Psoas muscle (tissue), 8 donors: ENCODE measurements around the gene LAMP2. TPM values are rescaled to one million over a fixed set of nuclear protein-coding genes. Genes with fewer than 3 reads are reported as not detected.
A peak's percentile ranks its signal among the peaks of the same experiment; 100 is the strongest.

Experiments used
- ATAC-seq, 4 donors: fragments of 200-7000 bp; cut with Tn5 transposase; one replicate each; pipeline ENCODE4 v1.9.1; 2020; ENCODE audit warnings: moderate library complexity in 3 of 4, mild to moderate bottlenecking in 2 of 4
- DNase-seq, 2 donors: peaks; one replicate each; pipeline ENCODE4 v3.0.0-alpha.2; 2020
- H3K27ac ChIP-seq: fragments of 200-600 bp; one replicate; pipeline ENCODE4 v1.8.0; 2022
- H3K27me3 ChIP-seq, 3 donors: fragments of 200-600 bp in 1 of 3; one replicate each; pipeline versions ENCODE4 v1.6.1 to v1.8.0; 2013 to 2022; ENCODE audit warnings: low read length in 2 of 3, mild to moderate bottlenecking in 2 of 3, moderate library complexity in 1 of 3; ENCODE audit not compliant: insufficient read depth in 3 of 3
- H3K36me3 ChIP-seq, 2 donors: fragments of 200-600 bp in 1 of 2; one replicate each; pipeline versions ENCODE4 v1.6.1 to v1.8.0; 2013 to 2022; ENCODE audit warnings: low read depth in 1 of 2, mild to moderate bottlenecking in 1 of 2, moderate library complexity in 1 of 2; ENCODE audit not compliant: insufficient read depth in 1 of 2
- H3K4me1 ChIP-seq: fragments of 200-600 bp; one replicate; pipeline ENCODE4 v1.8.0; 2022
- H3K4me3 ChIP-seq: fragments of 200-600 bp; one replicate; pipeline ENCODE4 v1.8.0; 2022; ENCODE audit warnings: mild to moderate bottlenecking
- H3K9me3 ChIP-seq: fragments of 200-600 bp; one replicate; pipeline ENCODE4 v1.8.0; 2022
- WGBS, 3 donors: extraction: QIAGEN DNeasy Blood & Tissue Kit; methylation state at CpG; one replicate each; pipeline versions ENCODE4 v1.1.6 to v1.1.7; 2013; 5-methylcytosine and 5-hydroxymethylcytosine counted together
- intact Hi-C, 2 donors: fragments of 100-400 bp; cut with DNase I; formaldehyde crosslinking; loops; one replicate each; pipeline versions ENCODE4 v1.11.0 to v1.14.2; 2022
- polyA plus RNA-seq, 3 donors: library from polyadenylated mRNA; stranded (reverse); fragments of 200-250 nt; gene quantifications; one replicate each; pipeline ENCODE4 v1.2.3, GENCODE V29; 2013
- total RNA-seq, 4 donors: library from RNA; stranded (reverse); fragmentation: NEBNext Ultra II Directional in 2 of 4; extraction: Animal tissue kit (Norgen Biotek cat#: 25700) in 2 of 4; gene quantifications; one replicate each; pipeline versions ENCODE4 v1.2.1 to v1.2.4, GENCODE V29; 2021 to 2023
- TF ChIP-seq, protein P1 (sequence below): fragments of 200-600 bp; IDR thresholded peaks from one replicate; pipeline ENCODE4 v1.8.0; 2022; ENCODE audit warnings: antibody characterized with exemption
- donor health status: healthy with polysubstance abuse.
- donor health status: DM: no; HTN: no; CAD: no; lungs with moderate emphysema.
- donor health status: Bipolar disorder and iron deficiency.
- donor health status: healthy.
- donor health status: DM: yes; HTN: yes; CAD: no.
- donor health status: DM: no; HTN: no; CAD: no.
- donor health status: DM: no; HTN: no; CAD: no.
- donor health status: DM: yes; HTN: yes; CAD: no.

Gene LAMP2
- total and polyA plus RNA-seq, 7 donors: 24.5 to 123 (median 89.1) TPM

DNA sequence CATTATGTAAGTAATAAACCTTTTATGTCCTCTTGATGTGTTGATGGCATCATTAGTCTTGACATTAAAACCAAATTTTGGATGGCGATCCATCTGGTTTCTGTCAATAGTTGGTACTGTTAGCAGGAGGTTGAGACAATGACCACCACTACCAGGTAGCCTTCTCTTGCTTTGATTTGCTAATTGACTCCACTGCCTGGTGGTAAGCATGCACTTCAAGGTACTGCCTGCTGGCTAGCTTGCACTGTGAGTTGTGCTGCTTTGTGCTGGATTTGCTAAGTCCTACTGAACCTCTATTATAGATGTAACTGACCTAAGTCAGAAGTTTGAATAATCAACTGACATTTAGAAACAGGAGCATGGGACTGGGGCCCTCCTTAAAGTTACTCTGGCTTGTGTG, 60.9 kb downstream of the LAMP2 start:
- H3K4me3 ChIP-seq: no peak overlapping the region
- no peak overlapping the region for H3K27ac ChIP-seq
- intact Hi-C loops: no loop called here
- TF ChIP-seq, protein P1, sequence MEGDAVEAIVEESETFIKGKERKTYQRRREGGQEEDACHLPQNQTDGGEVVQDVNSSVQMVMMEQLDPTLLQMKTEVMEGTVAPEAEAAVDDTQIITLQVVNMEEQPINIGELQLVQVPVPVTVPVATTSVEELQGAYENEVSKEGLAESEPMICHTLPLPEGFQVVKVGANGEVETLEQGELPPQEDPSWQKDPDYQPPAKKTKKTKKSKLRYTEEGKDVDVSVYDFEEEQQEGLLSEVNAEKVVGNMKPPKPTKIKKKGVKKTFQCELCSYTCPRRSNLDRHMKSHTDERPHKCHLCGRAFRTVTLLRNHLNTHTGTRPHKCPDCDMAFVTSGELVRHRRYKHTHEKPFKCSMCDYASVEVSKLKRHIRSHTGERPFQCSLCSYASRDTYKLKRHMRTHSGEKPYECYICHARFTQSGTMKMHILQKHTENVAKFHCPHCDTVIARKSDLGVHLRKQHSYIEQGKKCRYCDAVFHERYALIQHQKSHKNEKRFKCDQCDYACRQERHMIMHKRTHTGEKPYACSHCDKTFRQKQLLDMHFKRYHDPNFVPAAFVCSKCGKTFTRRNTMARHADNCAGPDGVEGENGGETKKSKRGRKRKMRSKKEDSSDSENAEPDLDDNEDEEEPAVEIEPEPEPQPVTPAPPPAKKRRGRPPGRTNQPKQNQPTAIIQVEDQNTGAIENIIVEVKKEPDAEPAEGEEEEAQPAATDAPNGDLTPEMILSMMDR: no peak
- no peaks in the 10 kb centered on the region for H3K9me3 ChIP-seq
- ATAC-seq (no peak), DNase-seq (no peak)
- WGBS, 3 donors: 61 to 73% (median 71%) methylated on average over 1 of the region's 1 CpG
- no peaks in the 10 kb centered on the region for H3K36me3 ChIP-seq
- H3K4me1 ChIP-seq: no peaks in the 10 kb centered on the region
- no peaks in the 10 kb centered on the region for H3K27me3 ChIP-seq

GRCh38 chrX:120406638-120407037, 62.5 kb downstream of the LAMP2 start:
- Histone ChIP-seq H3K9me3 (no peaks in the 10 kb centered on the region), H3K36me3 (no peaks in the 10 kb centered on the region), H3K27ac (no peak overlapping the region), H3K4me1 (no peaks in the 10 kb centered on the region), H3K4me3 (no peak overlapping the region), H3K27me3 (no peaks in the 10 kb centered on the region)
- intact Hi-C loops: no loop called here
- DNase-seq: no peak
- TF ChIP-seq, protein P1: no peak
- ATAC-seq: peak in 1 of 4 donors; percentile 83
- 38 to 66% (median 59%) methylated on average over 5 of the region's 5 CpGs for WGBS, 3 donors

- ATAC-seq (peak; percentile 83 to 96 (median 90)), DNase-seq (no peak)
- Histone ChIP-seq H3K36me3 (no peaks in the 10 kb centered on the region), H3K27ac (peak overlapping the region; percentile 34), H3K4me3 (no peak overlapping the region), H3K27me3 (no peaks in the 10 kb centered on the region), H3K9me3 (no peaks in the 10 kb centered on the region), H3K4me1 (no peaks in the 10 kb centered on the region)
- WGBS, 3 donors: 82 to 96% (median 86%) methylated on average over 2 of the region's 2 CpGs
- TF ChIP-seq, protein P1: no peak
- intact Hi-C loops: no loop called here
Measured at GRCh38 chrX:120402369-120402768, 66.7 kb downstream of the LAMP2 start.

- no peaks in the 10 kb centered on the region for H3K9me3 ChIP-seq
- intact Hi-C loops: no loop called here
- ATAC-seq: no peak
- no peaks in the 10 kb centered on the region for H3K36me3 ChIP-seq
- H3K4me3 ChIP-seq: no peak overlapping the region
- no peaks in the 10 kb centered on the region for H3K27me3 ChIP-seq
- H3K27ac ChIP-seq: no peak overlapping the region
- no peaks in the 10 kb centered on the region for H3K4me1 ChIP-seq
- TF ChIP-seq, protein P1: no peak
- no peak for DNase-seq
Measured at GRCh38 chrX:120401301-120401700, 67.8 kb downstream of the LAMP2 start.

DNA sequence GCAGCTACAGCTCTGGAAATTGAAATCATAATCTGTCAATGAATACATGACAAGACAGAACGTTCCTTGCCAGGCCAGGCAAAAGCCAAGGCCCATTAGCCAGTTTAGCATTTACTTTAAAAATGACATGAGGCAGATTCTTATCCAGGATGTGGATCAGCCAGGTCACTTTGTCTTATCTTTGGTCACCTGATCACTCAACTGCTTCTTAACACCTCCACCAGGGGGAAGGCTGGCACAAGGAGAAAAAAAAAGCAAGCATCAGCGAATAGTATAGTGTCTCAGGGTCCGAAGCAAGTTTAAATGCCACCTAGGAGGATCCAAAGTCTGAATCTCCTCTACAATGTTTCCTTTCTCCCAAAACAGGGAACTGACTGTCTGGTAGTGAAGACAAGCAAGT, 88.4 kb downstream of the LAMP2 start:
- Histone ChIP-seq H3K9me3 (no peaks in the 10 kb centered on the region), H3K27me3 (no peaks in the 10 kb centered on the region), H3K36me3 (no peaks in the 10 kb centered on the region), H3K4me1 (peaks cover 6% of the 10 kb centered on the region), H3K4me3 (no peak overlapping the region), H3K27ac (no peak overlapping the region)
- intact Hi-C loops: no loop called here
- TF ChIP-seq, protein P1: peak; percentile 21
- 21 to 39% (median 21%) methylated on average over 3 of the region's 3 CpGs for WGBS, 3 donors
- DNase-seq: no peak
- peak; percentile 34 to 45 (median 39) for ATAC-seq
